ENCODE data around the gene PRKD1. TPM values are rescaled to one million over a fixed set of nuclear protein-coding genes. Genes with fewer than 3 reads are reported as not detected.

The PRKD1 gene
- total and polyA plus RNA-seq, 2 donors (not counting 1 experiment from before 2014, with no cell fraction given) = 0.03 to 4.3 TPM

DNA sequence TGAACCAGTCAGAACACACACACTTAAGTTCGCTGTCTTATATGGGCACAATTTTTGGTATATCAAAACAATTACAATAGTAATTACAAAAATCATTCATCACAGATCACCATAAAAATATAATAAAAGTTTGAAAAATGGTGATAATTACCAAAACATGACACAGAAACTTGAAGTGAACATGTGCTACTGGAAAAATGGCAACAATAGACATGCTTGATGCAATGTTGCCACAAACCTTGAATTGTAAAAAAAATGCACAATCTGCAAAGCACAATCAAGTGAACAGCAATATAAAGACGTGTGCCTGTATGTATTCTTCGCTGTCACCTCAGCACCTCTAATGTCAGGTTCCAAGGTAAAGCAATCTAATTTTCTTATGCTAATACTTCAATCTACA is 117.6 kb downstream of the PRKD1 start:
- Histone ChIP-seq H3K4me3 (ENCODE audit: control extremely low read depth in 1 of 5, extremely low read depth in 1 of 5, insufficient read depth in 1 of 5, low read depth in 2 of 5, low read length in 4 of 5) (no peak overlapping the region), H3K27me3 (replicated peaks in 1 of 4; ENCODE audit: control extremely low read depth in 1 of 4, control insufficient read depth in 3 of 4, insufficient read depth in 4 of 4, low read length in 3 of 4) (no peaks in the 10 kb centered on the region), H4K20me1 (ENCODE audit: control insufficient read depth, insufficient read depth, low read length, poor library complexity, severe bottlenecking) (no peaks in the 10 kb centered on the region), H3K4me2 (replicated peaks; ENCODE audit: low read depth, low read length, poor library complexity, severe bottlenecking) (no peak overlapping the region), H3K9ac (ENCODE audit: low read length) (no peak overlapping the region), H3K79me2 (ENCODE audit: control insufficient read depth, insufficient read depth, low read length) (no peaks in the 10 kb centered on the region), H3K36me3 (replicated peaks in 1 of 2; ENCODE audit: control extremely low read depth in 1 of 2, control insufficient read depth in 1 of 2, extremely low read depth in 1 of 2, insufficient read depth in 2 of 2, low read length in 1 of 2) (no peaks in the 10 kb centered on the region), H3K27ac (ENCODE audit: low read length in 2 of 2) (no peak overlapping the region), H2AFZ (ENCODE audit: insufficient read depth, low read depth, low read length, poor library complexity, severe bottlenecking) (no peak overlapping the region), H3K4me1 (ENCODE audit: control insufficient read depth in 2 of 2, insufficient read depth in 2 of 2, low read length in 2 of 2) (no peaks in the 10 kb centered on the region), H3K9me3 (ENCODE audit: control extremely low read depth in 1 of 3, control insufficient read depth in 2 of 3, insufficient read depth in 1 of 3, low read length in 2 of 3) (peaks cover 0 to 15% (median 0%) of the 10 kb centered on the region in 3 donors)
- H3K4me1 Mint-ChIP-seq = peaks cover 9% of the 10 kb centered on the region
- 94% methylated on average over 2 of the region's 3 CpGs for WGBS (ENCODE audit: insufficient coverage)
- DNase-seq = no peak
- peaks cover 3% of the 10 kb centered on the region for H3K9me3 Mint-ChIP-seq (ENCODE audit: insufficient read depth)
- no peak overlapping the region for H3K4me3 Mint-ChIP-seq
- no peak for ATAC-seq (ENCODE audit: low read depth)
- TF ChIP-seq, protein P1, sequence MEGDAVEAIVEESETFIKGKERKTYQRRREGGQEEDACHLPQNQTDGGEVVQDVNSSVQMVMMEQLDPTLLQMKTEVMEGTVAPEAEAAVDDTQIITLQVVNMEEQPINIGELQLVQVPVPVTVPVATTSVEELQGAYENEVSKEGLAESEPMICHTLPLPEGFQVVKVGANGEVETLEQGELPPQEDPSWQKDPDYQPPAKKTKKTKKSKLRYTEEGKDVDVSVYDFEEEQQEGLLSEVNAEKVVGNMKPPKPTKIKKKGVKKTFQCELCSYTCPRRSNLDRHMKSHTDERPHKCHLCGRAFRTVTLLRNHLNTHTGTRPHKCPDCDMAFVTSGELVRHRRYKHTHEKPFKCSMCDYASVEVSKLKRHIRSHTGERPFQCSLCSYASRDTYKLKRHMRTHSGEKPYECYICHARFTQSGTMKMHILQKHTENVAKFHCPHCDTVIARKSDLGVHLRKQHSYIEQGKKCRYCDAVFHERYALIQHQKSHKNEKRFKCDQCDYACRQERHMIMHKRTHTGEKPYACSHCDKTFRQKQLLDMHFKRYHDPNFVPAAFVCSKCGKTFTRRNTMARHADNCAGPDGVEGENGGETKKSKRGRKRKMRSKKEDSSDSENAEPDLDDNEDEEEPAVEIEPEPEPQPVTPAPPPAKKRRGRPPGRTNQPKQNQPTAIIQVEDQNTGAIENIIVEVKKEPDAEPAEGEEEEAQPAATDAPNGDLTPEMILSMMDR (IDR thresholded peaks at IDR 0.05) = no peak
- TF ChIP-seq EZH2 (IDR thresholded peaks at IDR 0.05; ENCODE audit: borderline replicate concordance, insufficient read depth, low read depth, low read length, poor library complexity, severe bottlenecking) = no peak
- ChIA-PET POLR2A (no interaction called here), CTCF (interaction anchor here (1.1 kb wide), 1 partner anchor 75 kb away, joined by 3 read pairs; no protein-coding TSS in a partner anchor)
- no peak overlapping the region for H3K27ac Mint-ChIP-seq
- no peaks in the 10 kb centered on the region for H3K27me3 Mint-ChIP-seq
- intact Hi-C loops (cut with micrococcal nuclease) = no loop called here

DNA sequence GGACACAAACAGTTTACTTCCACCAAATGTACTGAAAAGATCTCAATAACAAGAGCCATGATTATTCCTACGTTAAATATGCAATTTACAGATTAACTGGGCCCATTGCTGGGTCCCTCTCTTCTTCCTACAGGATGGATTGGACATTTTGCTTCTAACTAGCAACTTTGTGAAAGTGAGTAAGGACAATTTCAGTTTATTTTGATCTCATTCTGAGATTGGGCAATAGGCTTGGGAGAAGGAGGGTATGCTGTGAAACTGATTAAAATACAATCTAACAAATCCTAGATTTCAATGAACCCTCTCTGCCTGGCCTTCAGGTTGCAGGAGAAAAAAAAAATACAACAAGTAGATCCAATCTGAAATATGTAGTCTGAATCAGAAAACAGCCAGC is 121.5 kb downstream of the PRKD1 start:
- H4K20me1 ChIP-seq (ENCODE audit: control insufficient read depth, insufficient read depth, low read length, poor library complexity, severe bottlenecking) = no peaks in the 10 kb centered on the region
- no peak overlapping the region for H3K4me3 Mint-ChIP-seq
- no peaks in the 10 kb centered on the region for H3K36me3 ChIP-seq (replicated peaks in 1 of 2; ENCODE audit: control extremely low read depth in 1 of 2, control insufficient read depth in 1 of 2, extremely low read depth in 1 of 2, insufficient read depth in 2 of 2, low read length in 1 of 2)
- no peaks in the 10 kb centered on the region for H3K79me2 ChIP-seq (ENCODE audit: control insufficient read depth, insufficient read depth, low read length)
- H3K4me1 Mint-ChIP-seq = peaks cover 12% of the 10 kb centered on the region
- no peaks in the 10 kb centered on the region for H3K9me3 Mint-ChIP-seq (ENCODE audit: insufficient read depth)
- H3K9me3 ChIP-seq (ENCODE audit: control extremely low read depth in 1 of 3, control insufficient read depth in 2 of 3, insufficient read depth in 1 of 3, low read length in 2 of 3) = peaks cover 0 to 8% (median 0%) of the 10 kb centered on the region in 3 donors
- no peak overlapping the region for H3K4me3 ChIP-seq (ENCODE audit: control extremely low read depth in 1 of 5, extremely low read depth in 1 of 5, insufficient read depth in 1 of 5, low read depth in 2 of 5, low read length in 4 of 5)
- no CpG with 5 or more reads among the region's 1 CpG for WGBS (ENCODE audit: insufficient coverage)
- H2AFZ ChIP-seq (ENCODE audit: insufficient read depth, low read depth, low read length, poor library complexity, severe bottlenecking) = no peak overlapping the region
- ATAC-seq (ENCODE audit: low read depth) (no peak), DNase-seq (no peak)
- POLR2A ChIA-PET = no interaction called here
- TF ChIP-seq EZH2 (IDR thresholded peaks at IDR 0.05; ENCODE audit: borderline replicate concordance, insufficient read depth, low read depth, low read length, poor library complexity, severe bottlenecking) = no peak
- TF ChIP-seq, protein P1 (IDR thresholded peaks at IDR 0.05) = no peak
- no peak overlapping the region for H3K4me2 ChIP-seq (replicated peaks; ENCODE audit: low read depth, low read length, poor library complexity, severe bottlenecking)
- H3K4me1 ChIP-seq (ENCODE audit: control insufficient read depth in 2 of 2, insufficient read depth in 2 of 2, low read length in 2 of 2) = no peaks in the 10 kb centered on the region
- intact Hi-C loops (cut with micrococcal nuclease) = no loop called here
- no peak overlapping the region for H3K27ac Mint-ChIP-seq
- CTCF ChIA-PET = no interaction called here
- H3K27me3 ChIP-seq (replicated peaks in 1 of 4; ENCODE audit: control extremely low read depth in 1 of 4, control insufficient read depth in 3 of 4, insufficient read depth in 4 of 4, low read length in 3 of 4) = no peaks in the 10 kb centered on the region
- H3K9ac ChIP-seq (ENCODE audit: low read length) = no peak overlapping the region
- H3K27ac ChIP-seq (ENCODE audit: low read length in 2 of 2) = no peak overlapping the region
- no peaks in the 10 kb centered on the region for H3K27me3 Mint-ChIP-seq
